ENCODE results near the gene FAM3B.

The FAM3B gene

GRCh38 chr21:41327753-41328152, 11.2 kb downstream of the FAM3B start:
- H3K9ac ChIP-seq (ENCODE audit: insufficient read length, low read depth): no peak overlapping the region
- peaks cover 12% of the 10 kb centered on the region for H3K9me3 ChIP-seq (ENCODE audit: insufficient read depth, low read length)
- no peaks in the 10 kb centered on the region for H3K27me3 ChIP-seq (ENCODE audit: insufficient read depth, insufficient read length)
- no peak overlapping the region for H3K4me3 ChIP-seq (ENCODE audit: insufficient read length, low read depth)
- no peak for DNase-seq (ENCODE audit: low read depth, low spot score)
- no peak for TF ChIP-seq SUZ12 (IDR thresholded peaks at IDR 0.05; ENCODE audit: extremely low read depth, insufficient read depth, insufficient read length)
- TF ChIP-seq ZNF274 (IDR thresholded peaks at IDR 0.05; ENCODE audit: low read depth, low read length): no peak
- no peak for TF ChIP-seq YY1 (IDR thresholded peaks at IDR 0.05; ENCODE audit: insufficient read depth, insufficient read length)
- peaks cover 4% of the 10 kb centered on the region for H3K4me1 ChIP-seq (ENCODE audit: insufficient read depth, insufficient read length)
- no peaks in the 10 kb centered on the region for H3K36me3 ChIP-seq (ENCODE audit: insufficient read depth, insufficient read length, low read length)

DNA sequence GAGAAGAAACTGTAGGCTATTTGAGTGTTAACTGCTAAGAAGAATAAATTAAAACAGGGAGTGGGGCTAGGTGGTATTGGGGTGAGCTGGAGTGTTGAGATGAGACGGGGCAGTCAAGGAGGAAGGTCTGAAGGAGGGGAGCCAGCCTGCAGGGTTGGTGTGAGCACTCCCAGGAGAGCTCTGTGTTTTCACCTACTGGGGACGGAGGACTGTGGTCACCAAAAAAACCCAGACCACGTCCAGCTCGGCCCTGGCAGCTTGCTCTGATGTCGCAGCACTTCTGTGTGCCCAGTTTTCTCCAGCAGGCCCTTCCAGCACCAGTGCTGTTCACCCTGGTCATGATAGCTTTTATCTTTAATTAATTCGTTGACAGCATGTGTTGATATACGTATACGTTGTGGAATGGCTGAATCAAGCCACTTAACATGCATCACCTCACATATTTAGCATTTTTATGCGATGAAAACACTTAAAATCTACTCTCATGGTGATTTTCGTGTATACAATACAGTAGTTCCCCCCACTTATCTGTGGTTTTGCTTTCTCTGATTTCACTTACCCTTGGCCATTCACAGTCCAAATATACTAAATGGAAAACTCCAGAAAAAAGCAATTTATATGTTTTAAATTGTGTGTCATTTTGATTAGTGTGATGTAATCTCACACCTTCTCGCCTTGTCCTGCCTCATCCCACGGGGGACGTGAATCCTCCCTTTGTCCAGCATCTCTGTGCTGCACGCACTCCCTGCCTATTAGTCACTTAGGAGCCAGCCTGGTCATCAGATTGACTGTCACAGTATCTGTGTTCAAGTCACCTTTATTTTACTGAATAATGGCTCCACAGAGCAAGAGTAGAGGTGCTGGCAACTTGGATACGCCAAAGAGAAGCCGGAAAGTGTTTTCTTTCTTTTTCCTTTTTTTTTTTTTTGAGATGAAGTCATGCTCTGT, 12.3 kb downstream of the FAM3B start:
- DNase-seq (ENCODE audit: low read depth, low spot score): no peak
- Histone ChIP-seq H3K4me3 (ENCODE audit: insufficient read length, low read depth) (no peak overlapping the region), H3K9ac (ENCODE audit: insufficient read length, low read depth) (no peak overlapping the region), H3K4me1 (ENCODE audit: insufficient read depth, insufficient read length) (no peaks in the 10 kb centered on the region), H3K27me3 (ENCODE audit: insufficient read depth, insufficient read length) (no peaks in the 10 kb centered on the region), H3K36me3 (ENCODE audit: insufficient read depth, insufficient read length, low read length) (no peaks in the 10 kb centered on the region), H3K9me3 (ENCODE audit: insufficient read depth, low read length) (peaks cover 24% of the 10 kb centered on the region)
- TF ChIP-seq ZNF274 (IDR thresholded peaks at IDR 0.05; ENCODE audit: low read depth, low read length) (no peak), SUZ12 (IDR thresholded peaks at IDR 0.05; ENCODE audit: extremely low read depth, insufficient read depth, insufficient read length) (no peak), YY1 (IDR thresholded peaks at IDR 0.05; ENCODE audit: insufficient read depth, insufficient read length) (no peak)

DNA sequence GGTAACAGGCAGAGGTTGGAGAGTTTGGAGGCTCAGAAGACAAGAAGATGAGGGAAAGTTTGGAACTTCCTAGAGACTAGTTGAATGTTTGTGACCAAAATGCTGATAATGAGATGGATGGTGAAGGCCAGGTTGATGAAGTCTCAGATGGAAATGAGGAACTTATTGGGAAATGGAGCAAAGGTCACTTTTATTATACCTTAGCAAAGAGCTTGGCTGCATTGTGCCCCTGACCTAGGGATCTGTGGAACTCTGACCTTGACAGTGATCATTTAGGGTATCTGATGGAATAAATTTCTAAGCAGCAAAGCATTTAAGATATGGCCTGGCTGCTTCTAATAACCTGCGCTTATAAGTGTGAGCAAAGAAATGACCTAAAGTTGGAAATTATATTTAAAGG, 17.2 kb downstream of the FAM3B start:
- no peak overlapping the region for H3K4me3 ChIP-seq (ENCODE audit: insufficient read length, low read depth)
- peaks cover 46% of the 10 kb centered on the region for H3K9me3 ChIP-seq (ENCODE audit: insufficient read depth, low read length)
- H3K27me3 ChIP-seq (ENCODE audit: insufficient read depth, insufficient read length): no peaks in the 10 kb centered on the region
- no peak for DNase-seq (ENCODE audit: low read depth, low spot score)
- peaks cover 7% of the 10 kb centered on the region for H3K4me1 ChIP-seq (ENCODE audit: insufficient read depth, insufficient read length)
- TF ChIP-seq SUZ12 (IDR thresholded peaks at IDR 0.05; ENCODE audit: extremely low read depth, insufficient read depth, insufficient read length) (no peak), YY1 (IDR thresholded peaks at IDR 0.05; ENCODE audit: insufficient read depth, insufficient read length) (no peak), ZNF274 (IDR thresholded peaks at IDR 0.05; ENCODE audit: low read depth, low read length) (no peak)
- no peaks in the 10 kb centered on the region for H3K36me3 ChIP-seq (ENCODE audit: insufficient read depth, insufficient read length, low read length)
- H3K9ac ChIP-seq (ENCODE audit: insufficient read length, low read depth): no peak overlapping the region

GRCh38 chr21:41337515-41337914, 20.9 kb downstream of the FAM3B start:
- no peaks in the 10 kb centered on the region for H3K27me3 ChIP-seq (ENCODE audit: insufficient read depth, insufficient read length)
- DNase-seq (ENCODE audit: low read depth, low spot score): no peak
- no peak overlapping the region for H3K4me3 ChIP-seq (ENCODE audit: insufficient read length, low read depth)
- no peaks in the 10 kb centered on the region for H3K36me3 ChIP-seq (ENCODE audit: insufficient read depth, insufficient read length, low read length)
- peaks cover 47% of the 10 kb centered on the region for H3K9me3 ChIP-seq (ENCODE audit: insufficient read depth, low read length)
- TF ChIP-seq YY1 (IDR thresholded peaks at IDR 0.05; ENCODE audit: insufficient read depth, insufficient read length) (no peak), ZNF274 (IDR thresholded peaks at IDR 0.05; ENCODE audit: low read depth, low read length) (no peak), SUZ12 (IDR thresholded peaks at IDR 0.05; ENCODE audit: extremely low read depth, insufficient read depth, insufficient read length) (no peak)
- no peak overlapping the region for H3K9ac ChIP-seq (ENCODE audit: insufficient read length, low read depth)
- H3K4me1 ChIP-seq (ENCODE audit: insufficient read depth, insufficient read length): peaks cover 7% of the 10 kb centered on the region

DNA sequence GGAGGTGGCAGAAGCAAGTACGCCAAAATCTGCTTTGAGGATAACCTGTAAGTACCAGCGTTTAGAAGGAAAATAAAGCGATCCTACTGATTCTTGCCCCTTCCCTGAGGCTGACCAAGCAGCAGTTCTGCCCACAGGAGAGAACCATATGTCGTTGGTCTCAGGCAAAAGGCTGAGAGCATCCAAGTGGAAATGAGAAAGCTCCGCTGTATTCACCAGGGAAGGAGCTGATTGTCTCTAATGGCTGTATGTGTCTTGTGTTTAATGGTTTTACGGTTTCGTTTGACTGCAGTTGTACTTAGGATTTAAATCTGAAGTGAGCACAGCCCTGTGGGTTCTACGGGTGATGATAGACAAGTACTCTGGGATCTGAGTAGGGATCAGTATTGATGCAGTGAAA, 21.9 kb downstream of the FAM3B start:
- no peak for DNase-seq (ENCODE audit: low read depth, low spot score)
- H3K27me3 ChIP-seq (ENCODE audit: insufficient read depth, insufficient read length): no peaks in the 10 kb centered on the region
- TF ChIP-seq SUZ12 (IDR thresholded peaks at IDR 0.05; ENCODE audit: extremely low read depth, insufficient read depth, insufficient read length) (no peak), ZNF274 (IDR thresholded peaks at IDR 0.05; ENCODE audit: low read depth, low read length) (no peak), YY1 (IDR thresholded peaks at IDR 0.05; ENCODE audit: insufficient read depth, insufficient read length) (no peak)
- H3K4me3 ChIP-seq (ENCODE audit: insufficient read length, low read depth): no peak overlapping the region
- H3K9ac ChIP-seq (ENCODE audit: insufficient read length, low read depth): no peak overlapping the region
- H3K36me3 ChIP-seq (ENCODE audit: insufficient read depth, insufficient read length, low read length): no peaks in the 10 kb centered on the region
- peaks cover 7% of the 10 kb centered on the region for H3K4me1 ChIP-seq (ENCODE audit: insufficient read depth, insufficient read length)
- peaks cover 44% of the 10 kb centered on the region for H3K9me3 ChIP-seq (ENCODE audit: insufficient read depth, low read length)

- no peak for DNase-seq (ENCODE audit: low read depth, low spot score)
- no peaks in the 10 kb centered on the region for H3K27me3 ChIP-seq (ENCODE audit: insufficient read depth, insufficient read length)
- no peak overlapping the region for H3K4me3 ChIP-seq (ENCODE audit: insufficient read length, low read depth)
- peaks cover 18% of the 10 kb centered on the region for H3K9me3 ChIP-seq (ENCODE audit: insufficient read depth, low read length)
- H3K4me1 ChIP-seq (ENCODE audit: insufficient read depth, insufficient read length): peaks cover 4% of the 10 kb centered on the region
- H3K9ac ChIP-seq (ENCODE audit: insufficient read length, low read depth): no peak overlapping the region
- no peaks in the 10 kb centered on the region for H3K36me3 ChIP-seq (ENCODE audit: insufficient read depth, insufficient read length, low read length)
- TF ChIP-seq SUZ12 (IDR thresholded peaks at IDR 0.05; ENCODE audit: extremely low read depth, insufficient read depth, insufficient read length): no peak
- no peak for TF ChIP-seq ZNF274 (IDR thresholded peaks at IDR 0.05; ENCODE audit: low read depth, low read length)
- TF ChIP-seq YY1 (IDR thresholded peaks at IDR 0.05; ENCODE audit: insufficient read depth, insufficient read length): no peak
These were observed 25.4 kb downstream of the FAM3B start for GRCh38 chr21:41342035-41342434.

DNA sequence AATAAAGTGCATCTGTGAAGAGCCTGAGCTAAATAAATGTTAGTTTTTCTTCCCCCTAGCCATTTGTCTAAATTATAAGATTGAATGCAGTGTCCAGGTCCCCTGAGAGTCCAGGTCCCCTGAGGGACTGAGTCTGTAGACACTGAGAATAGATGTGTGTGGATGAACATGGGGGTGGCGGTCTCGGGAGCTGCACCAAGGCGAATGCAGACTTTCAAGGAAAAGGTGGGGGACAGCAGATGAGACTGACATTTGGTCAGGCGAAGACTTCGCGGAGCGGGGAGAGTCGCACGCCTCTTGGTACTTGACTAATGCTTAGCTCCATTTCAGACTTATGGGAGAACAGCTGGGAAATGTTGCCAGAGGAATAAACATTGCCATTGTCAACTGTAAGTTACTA, 27.5 kb downstream of the FAM3B start:
- no peaks in the 10 kb centered on the region for H3K4me1 ChIP-seq (ENCODE audit: insufficient read depth, insufficient read length)
- H3K36me3 ChIP-seq (ENCODE audit: insufficient read depth, insufficient read length, low read length): no peaks in the 10 kb centered on the region
- H3K9me3 ChIP-seq (ENCODE audit: insufficient read depth, low read length): peaks cover 18% of the 10 kb centered on the region
- H3K4me3 ChIP-seq (ENCODE audit: insufficient read length, low read depth): no peak overlapping the region
- H3K9ac ChIP-seq (ENCODE audit: insufficient read length, low read depth): no peak overlapping the region
- TF ChIP-seq SUZ12 (IDR thresholded peaks at IDR 0.05; ENCODE audit: extremely low read depth, insufficient read depth, insufficient read length) (no peak), YY1 (IDR thresholded peaks at IDR 0.05; ENCODE audit: insufficient read depth, insufficient read length) (no peak), ZNF274 (IDR thresholded peaks at IDR 0.05; ENCODE audit: low read depth, low read length) (no peak)
- DNase-seq (ENCODE audit: low read depth, low spot score): no peak
- no peaks in the 10 kb centered on the region for H3K27me3 ChIP-seq (ENCODE audit: insufficient read depth, insufficient read length)

Data from NT2/D1 (cell line).